ACC112 (cell line): ENCODE measurements around the gene CADPS.
A peak's percentile ranks its signal among the peaks of the same experiment; 100 is the strongest.

Experiments used
- H2AFZ ChIP-seq: fragments of 200-600 bp; sonication (generic); one replicate; pipeline ENCODE4 v1.6.0; 2017; ENCODE audit warnings: antibody characterized with exemption, low read length; ENCODE audit not compliant: unreplicated experiment
- H3K27ac ChIP-seq: fragments of 200-600 bp; sonication (generic); 2 replicates; pipeline ENCODE4 v1.5.1; 2014; ENCODE audit warnings: low read depth, mild to moderate bottlenecking, antibody characterized with exemption, low read length, moderate library complexity
- H3K27me3 ChIP-seq: fragments of 200-600 bp; sonication (generic); 2 replicates; pipeline ENCODE4 v1.6.1; 2014; ENCODE audit warnings: mild to moderate bottlenecking, antibody characterized with exemption, low read length, moderate library complexity, mixed read lengths; ENCODE audit not compliant: insufficient read depth
- H3K36me3 ChIP-seq: fragments of 200-600 bp; sonication (generic); 2 replicates; pipeline ENCODE4 v1.6.1; 2016; ENCODE audit warnings: mild to moderate bottlenecking, antibody characterized with exemption, low read length, moderate library complexity, mixed read lengths; ENCODE audit not compliant: insufficient read depth
- H3K4me1 ChIP-seq: fragments of 200-600 bp; sonication (generic); one replicate; pipeline ENCODE4 v1.6.1; 2016; ENCODE audit warnings: low read length, mixed read lengths; ENCODE audit not compliant: insufficient read depth, unreplicated experiment, control insufficient read depth
- H3K4me3 ChIP-seq: fragments of 200-600 bp; sonication (generic); 2 replicates; pipeline ENCODE4 v1.5.1; 2014; ENCODE audit warnings: mild to moderate bottlenecking, low read depth, low read length
- H3K79me2 ChIP-seq: fragments of 200-600 bp; sonication (generic); one replicate; pipeline ENCODE4 v1.6.0; 2016; ENCODE audit warnings: low read length; ENCODE audit not compliant: control insufficient read depth, unreplicated experiment, insufficient read depth

CADPS gene

DNA sequence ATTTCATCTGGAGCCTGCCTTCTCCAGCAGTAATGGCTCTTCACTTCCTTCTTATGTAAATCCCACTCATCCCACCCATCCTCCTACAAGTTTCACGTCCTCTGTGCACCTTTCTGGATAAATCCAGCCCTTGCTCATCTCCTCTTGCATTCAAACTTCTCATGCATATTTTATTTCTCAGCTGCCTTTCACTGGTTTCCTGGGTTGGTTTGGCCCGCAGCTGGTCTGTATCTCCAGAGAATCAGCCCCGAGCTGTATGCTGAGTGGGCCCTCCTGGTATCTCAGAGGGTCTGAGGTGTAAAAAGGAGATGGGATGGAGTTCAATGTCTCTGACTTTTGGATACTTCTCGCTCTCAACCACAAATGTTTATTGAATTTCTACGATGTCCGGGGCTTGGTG is 253.3 kb downstream of the CADPS start:
- H3K4me3 ChIP-seq = no peak overlapping the region
- H3K79me2 ChIP-seq = no peaks in the 10 kb centered on the region
- no peak overlapping the region for H3K27ac ChIP-seq
- H3K27me3 ChIP-seq = no peaks in the 10 kb centered on the region
- no peaks in the 10 kb centered on the region for H3K36me3 ChIP-seq
- no peak overlapping the region for H2AFZ ChIP-seq
- H3K4me1 ChIP-seq = no peaks in the 10 kb centered on the region

DNA sequence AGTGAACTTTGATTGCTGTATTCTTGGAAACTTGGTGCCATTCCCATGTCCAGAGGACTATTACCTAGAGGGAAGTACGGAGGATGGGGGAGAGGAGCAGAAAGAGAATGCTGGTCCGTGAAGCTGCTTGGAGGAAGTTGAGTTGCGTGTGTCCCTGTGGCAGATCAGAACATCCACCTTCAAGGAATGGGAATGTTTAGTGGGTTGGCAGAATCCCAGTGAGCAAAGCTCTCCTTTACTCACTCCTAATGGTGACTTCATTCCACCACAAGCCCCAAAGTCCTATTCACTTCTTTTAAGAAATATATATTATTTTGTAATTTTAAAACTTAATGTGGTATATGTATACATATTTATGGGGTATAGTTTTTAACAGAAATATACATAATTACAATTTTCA is 254.0 kb downstream of the CADPS start:
- Histone ChIP-seq H3K36me3 (no peaks in the 10 kb centered on the region), H2AFZ (no peak overlapping the region), H3K4me3 (no peak overlapping the region), H3K27me3 (no peaks in the 10 kb centered on the region), H3K79me2 (no peaks in the 10 kb centered on the region), H3K4me1 (no peaks in the 10 kb centered on the region), H3K27ac (no peak overlapping the region)

DNA sequence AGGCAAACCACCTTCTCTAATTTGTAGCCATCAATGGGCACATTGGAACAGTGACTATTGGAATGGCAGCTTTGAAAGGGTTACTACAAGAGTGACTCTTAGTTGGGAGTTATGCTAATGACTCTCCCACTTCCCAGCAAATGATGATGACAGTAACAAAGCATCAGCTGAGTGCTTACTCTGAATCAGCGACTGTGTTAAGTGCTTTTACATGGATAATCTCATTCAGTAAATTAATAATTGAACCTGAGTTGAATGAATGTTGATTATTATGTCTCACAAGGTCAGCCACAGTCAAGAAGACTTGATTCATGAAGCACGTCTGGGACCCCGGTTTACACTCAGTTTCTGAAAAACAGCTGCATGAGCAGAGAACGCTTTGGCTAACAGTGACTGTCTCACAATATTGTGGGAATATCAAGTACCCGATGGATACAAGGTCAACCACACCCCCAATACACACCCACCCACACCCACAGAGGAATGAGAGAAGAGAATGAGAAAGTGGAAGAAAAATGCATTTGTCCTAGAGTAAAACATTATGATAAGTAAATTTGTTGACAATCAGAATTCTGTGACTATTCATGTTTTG is 259.9 kb downstream of the CADPS start:
- Histone ChIP-seq H3K27ac (no peak overlapping the region), H3K4me3 (no peak overlapping the region), H3K36me3 (no peaks in the 10 kb centered on the region), H3K27me3 (no peaks in the 10 kb centered on the region), H3K4me1 (peaks cover 31% of the 10 kb centered on the region), H3K79me2 (no peaks in the 10 kb centered on the region), H2AFZ (peak overlapping the region; percentile 10)

DNA sequence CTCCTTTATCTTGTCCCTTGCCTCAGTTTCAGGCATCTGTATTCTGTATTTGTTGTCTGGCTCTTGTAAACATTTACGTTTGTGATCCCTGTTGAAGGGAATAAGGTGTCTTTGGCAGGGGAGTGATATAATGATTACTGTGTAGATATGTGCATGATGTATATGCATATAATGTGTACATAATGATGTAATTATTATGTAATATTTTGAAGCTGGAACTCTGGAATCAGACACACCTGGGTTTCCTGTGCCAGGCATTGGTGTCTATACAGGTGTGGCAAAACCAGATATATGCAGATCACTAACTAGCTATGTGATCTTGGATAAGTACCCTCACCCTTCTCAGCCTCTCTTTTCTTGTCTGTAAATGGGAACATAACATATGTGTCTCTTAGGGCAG is 260.7 kb downstream of the CADPS start:
- Histone ChIP-seq H3K36me3 (no peaks in the 10 kb centered on the region), H3K27ac (no peak overlapping the region), H3K27me3 (no peaks in the 10 kb centered on the region), H3K79me2 (no peaks in the 10 kb centered on the region), H3K4me3 (no peak overlapping the region), H3K4me1 (peaks cover 31% of the 10 kb centered on the region), H2AFZ (no peak overlapping the region)

DNA sequence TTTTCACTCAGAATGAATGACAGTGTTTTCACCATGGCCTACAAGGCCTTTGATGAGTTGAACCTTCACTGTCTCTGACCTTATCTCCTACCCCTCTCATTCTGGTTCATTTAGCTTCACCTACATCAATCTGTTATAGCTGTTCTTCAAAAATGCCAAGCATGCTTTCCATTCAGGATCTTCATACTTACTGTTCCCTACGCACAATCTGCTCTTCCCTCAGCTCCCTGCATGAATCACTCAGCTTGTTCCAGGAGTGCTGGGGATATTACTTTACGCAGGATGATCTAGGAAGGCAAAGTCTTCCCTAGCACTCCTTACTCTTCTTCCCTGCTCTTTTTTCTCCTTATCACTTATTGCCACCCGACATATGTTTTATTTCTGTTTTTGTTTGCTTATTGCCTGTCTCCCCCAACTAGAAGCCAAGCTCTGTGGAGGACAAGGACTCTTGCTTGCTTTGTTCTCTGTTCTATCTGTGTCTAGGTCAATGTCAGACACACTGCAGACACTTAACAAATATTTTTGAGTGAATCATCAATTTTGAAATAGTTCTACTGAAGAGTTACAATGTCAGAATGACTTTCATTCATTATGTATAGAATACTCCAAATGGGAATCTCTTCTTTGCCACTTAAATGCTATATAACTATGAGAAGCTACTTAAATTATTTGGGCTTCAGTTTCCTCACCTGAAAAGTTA is 263.5 kb downstream of the CADPS start:
- no peaks in the 10 kb centered on the region for H3K36me3 ChIP-seq
- no peak overlapping the region for H3K4me3 ChIP-seq
- peak overlapping the region; percentile 84 for H3K27ac ChIP-seq
- no peak overlapping the region for H2AFZ ChIP-seq
- peaks cover 49% of the 10 kb centered on the region for H3K4me1 ChIP-seq
- H3K79me2 ChIP-seq = no peaks in the 10 kb centered on the region
- H3K27me3 ChIP-seq = no peaks in the 10 kb centered on the region

DNA sequence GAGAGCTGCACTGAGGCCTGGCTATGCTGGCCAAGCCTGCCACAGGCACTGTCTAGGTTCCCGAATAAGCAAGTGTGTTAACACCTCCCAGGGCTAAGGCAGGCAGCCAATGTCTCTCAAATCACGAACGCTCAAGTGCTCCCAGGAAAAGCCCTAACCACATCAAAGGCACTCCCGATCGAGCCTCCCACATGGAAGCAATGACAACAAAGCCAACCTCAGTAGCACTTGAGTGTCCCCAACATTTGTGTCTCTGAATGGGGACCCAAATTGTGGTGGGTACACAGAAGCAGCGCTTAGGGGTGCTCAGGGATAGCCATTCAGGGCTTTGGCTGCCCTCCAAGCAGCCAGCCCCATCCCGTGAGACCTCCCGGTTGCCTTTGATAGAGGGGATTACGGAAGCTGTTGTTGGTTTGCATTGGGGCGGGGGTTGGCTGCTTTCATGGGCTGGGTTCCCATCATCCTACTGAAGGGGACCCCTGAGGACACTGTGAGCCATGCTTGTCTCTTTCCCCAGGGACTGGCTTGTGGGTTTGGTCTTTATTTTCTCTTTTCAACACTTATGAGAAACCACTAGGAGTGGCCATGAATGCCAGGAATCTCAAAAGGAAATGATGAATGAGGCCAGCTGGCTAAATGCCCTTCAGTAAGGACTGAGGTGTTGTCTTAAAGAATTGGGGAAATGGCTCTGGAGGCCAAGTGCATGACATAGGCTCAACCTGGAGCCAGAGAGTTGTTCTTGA is 267.8 kb downstream of the CADPS start:
- Histone ChIP-seq H2AFZ (peak overlapping the region; percentile 3), H3K36me3 (no peaks in the 10 kb centered on the region), H3K27me3 (no peaks in the 10 kb centered on the region), H3K27ac (peak overlapping the region; percentile 100), H3K79me2 (no peaks in the 10 kb centered on the region), H3K4me1 (peaks cover 75% of the 10 kb centered on the region), H3K4me3 (peak overlapping the region; percentile 4; the same call in 1 of the 2 replicates)

DNA sequence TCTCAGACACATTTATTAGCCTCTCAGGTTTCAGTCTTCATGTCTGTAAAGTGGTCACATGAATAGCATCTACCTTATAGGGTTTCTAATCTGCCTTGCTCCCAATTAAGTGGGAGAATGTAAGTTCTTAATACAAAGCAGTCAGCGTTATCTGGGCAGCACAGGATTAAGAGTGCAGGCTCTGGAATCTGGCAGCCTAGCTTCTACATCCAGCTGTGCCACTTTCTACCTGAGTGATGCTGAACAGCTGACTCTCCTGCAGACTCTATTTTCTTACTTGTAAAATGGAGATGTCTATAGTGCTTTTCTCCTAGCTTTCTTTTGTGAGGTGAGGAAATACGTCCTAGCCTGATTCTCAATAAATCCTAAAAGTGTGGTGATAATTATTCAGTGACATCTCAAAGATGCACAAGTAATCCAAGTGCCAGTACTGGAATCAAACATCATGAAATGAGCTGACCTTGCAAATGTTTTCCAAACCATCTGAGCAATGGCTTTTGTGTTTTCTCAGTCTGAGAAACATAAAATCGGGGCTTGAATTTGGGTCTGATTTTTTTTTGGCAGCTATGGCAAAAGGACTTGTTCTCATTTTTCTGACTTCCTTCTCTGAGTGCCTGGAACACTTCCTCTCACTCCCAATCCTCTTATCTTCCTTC is 269.7 kb downstream of the CADPS start:
- peaks cover 73% of the 10 kb centered on the region for H3K4me1 ChIP-seq
- peak overlapping the region; percentile 100 for H3K27ac ChIP-seq
- no peaks in the 10 kb centered on the region for H3K79me2 ChIP-seq
- no peaks in the 10 kb centered on the region for H3K36me3 ChIP-seq
- H2AFZ ChIP-seq = no peak overlapping the region
- no peak overlapping the region for H3K4me3 ChIP-seq
- no peaks in the 10 kb centered on the region for H3K27me3 ChIP-seq

DNA sequence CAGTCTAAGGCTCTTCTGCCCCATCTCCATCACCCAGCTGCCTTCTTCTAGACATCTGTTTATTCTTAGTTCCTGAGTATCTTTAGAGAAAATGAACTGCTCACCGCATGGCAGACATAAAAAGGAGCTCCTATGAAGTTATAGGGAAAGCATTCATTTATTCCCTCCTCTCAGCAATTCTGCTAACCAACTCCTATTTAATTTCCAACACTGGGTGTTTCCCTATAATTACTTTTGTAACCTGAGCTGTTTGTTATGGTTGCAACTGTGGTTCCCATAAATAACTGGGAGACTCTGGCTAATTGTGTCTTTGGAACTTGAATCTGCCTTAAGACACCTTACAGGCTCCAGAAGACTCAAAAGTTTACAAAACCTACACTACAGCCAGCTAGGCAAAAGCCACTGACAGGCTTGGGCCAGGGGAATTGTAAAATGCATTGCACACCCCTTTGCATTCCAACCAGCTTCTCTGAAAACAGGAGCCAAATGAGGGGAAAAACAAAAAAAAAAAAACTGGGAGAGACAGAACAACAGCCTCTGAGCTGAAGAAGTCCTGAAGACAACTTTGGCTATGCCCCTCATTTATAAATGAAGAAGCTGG is 270.4 kb downstream of the CADPS start:
- H3K36me3 ChIP-seq = no peaks in the 10 kb centered on the region
- H3K27me3 ChIP-seq = no peaks in the 10 kb centered on the region
- 0 out of 2 replicates have a peak overlapping the region, but pooled peaks have one; percentile 23 for H3K4me3 ChIP-seq
- H3K79me2 ChIP-seq = no peaks in the 10 kb centered on the region
- H2AFZ ChIP-seq = no peak overlapping the region
- H3K4me1 ChIP-seq = peaks cover 79% of the 10 kb centered on the region
- peak overlapping the region; percentile 100 for H3K27ac ChIP-seq

DNA sequence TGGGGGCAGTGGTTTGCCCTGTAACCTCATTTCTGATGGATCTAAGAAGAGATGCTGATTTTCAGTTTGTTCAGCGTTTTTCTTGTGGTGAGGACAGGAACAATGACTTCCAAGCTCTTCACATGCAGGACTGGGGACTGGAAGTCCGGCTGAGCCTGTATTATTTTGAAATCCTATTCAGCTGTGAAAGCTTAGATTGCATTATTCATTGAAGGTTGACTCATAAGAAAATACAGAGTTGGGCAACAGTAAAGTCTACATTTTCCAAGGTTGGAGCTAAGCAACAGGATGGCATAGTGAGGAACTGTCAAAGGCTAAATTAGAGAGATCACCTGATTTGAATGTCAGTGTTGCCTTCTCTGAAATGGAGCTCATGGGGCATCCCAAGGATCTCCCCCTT is 270.9 kb downstream of the CADPS start:
- no peak overlapping the region for H2AFZ ChIP-seq
- H3K27me3 ChIP-seq = no peaks in the 10 kb centered on the region
- H3K4me1 ChIP-seq = peaks cover 80% of the 10 kb centered on the region
- no peaks in the 10 kb centered on the region for H3K79me2 ChIP-seq
- H3K36me3 ChIP-seq = no peaks in the 10 kb centered on the region
- H3K4me3 ChIP-seq = peak overlapping the region; percentile 70
- peak overlapping the region; percentile 100 for H3K27ac ChIP-seq

DNA sequence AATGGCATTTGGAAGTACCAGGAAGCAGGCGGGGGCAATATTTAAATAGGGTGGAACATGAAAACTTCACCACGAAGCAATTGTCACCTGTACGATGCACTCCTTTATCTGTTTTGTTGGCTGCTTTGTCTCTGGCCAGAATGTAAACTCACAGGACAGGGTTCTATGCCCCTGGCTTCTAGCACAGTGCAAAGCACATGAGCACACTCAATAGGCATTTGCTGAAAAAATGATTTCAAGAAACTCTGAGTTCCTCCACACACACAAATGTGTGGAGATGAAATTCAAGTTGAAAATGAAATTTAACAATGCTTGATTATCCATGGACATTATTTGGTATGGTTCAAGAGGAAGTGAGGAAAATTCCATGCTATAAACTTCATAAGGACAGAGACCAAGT is 272.2 kb downstream of the CADPS start:
- H3K27me3 ChIP-seq = no peaks in the 10 kb centered on the region
- H3K36me3 ChIP-seq = no peaks in the 10 kb centered on the region
- peaks cover 88% of the 10 kb centered on the region for H3K4me1 ChIP-seq
- H3K79me2 ChIP-seq = no peaks in the 10 kb centered on the region
- peak overlapping the region; percentile 100 for H3K27ac ChIP-seq
- 0 out of 2 replicates have a peak overlapping the region, but pooled peaks have one; percentile 28 for H3K4me3 ChIP-seq
- H2AFZ ChIP-seq = peak overlapping the region; percentile 32
